HG03064 (cell line): ENCODE measurements around the gene IL17B.
"Not testable (repeated sequence)": the region's sequence is repeated elsewhere in the genome, so short reads cannot be mapped to it uniquely, and the experiment has no call there.

ENCODE experiments used
- ATAC-seq: cut with Tn5 transposase; IDR thresholded peaks from one replicate; pipeline ENCODE4 v1.9.1; 2021; ENCODE audit warnings: low read depth; ENCODE audit not compliant: unreplicated experiment

Gene IL17B

DNA sequence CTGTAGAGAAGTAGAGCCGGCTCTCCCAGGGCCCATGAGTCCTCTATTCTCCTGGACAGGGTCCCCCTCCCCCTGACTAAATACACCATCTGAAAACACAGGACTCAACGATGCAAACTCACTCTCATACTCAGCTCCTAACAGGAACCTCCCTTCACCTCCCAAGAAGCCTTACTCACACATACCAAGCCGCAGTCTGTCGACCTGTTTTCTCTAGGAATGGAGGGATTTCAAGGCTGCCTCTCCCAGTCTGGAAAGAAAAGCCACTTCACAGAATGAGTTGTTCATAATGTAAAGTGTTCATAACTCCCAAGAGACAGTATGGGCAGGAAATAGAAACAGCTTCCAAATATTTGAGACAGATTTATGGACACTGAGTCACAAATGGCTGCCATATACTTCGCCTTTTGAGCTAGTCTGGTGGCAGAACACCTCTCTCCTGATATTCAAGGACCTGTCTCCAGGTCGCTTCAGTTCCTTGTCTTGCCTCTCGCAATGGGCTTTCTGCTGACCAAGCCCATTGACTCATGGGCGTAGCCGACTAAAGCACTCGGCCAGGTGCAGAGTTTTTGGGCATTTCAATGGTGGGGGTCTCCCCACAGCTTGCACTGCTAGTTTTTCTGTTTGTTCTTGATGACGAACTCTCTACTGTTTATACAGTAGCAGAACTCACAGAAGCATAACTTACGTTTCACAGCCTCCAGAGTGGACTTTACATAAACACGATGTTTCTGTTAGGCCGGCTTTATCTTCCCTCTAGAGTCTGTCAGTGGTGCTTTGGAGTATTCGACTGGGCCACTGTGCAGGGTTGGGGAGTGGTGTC lies 25.0 kb upstream of the IL17B start:
- no peak for ATAC-seq

DNA sequence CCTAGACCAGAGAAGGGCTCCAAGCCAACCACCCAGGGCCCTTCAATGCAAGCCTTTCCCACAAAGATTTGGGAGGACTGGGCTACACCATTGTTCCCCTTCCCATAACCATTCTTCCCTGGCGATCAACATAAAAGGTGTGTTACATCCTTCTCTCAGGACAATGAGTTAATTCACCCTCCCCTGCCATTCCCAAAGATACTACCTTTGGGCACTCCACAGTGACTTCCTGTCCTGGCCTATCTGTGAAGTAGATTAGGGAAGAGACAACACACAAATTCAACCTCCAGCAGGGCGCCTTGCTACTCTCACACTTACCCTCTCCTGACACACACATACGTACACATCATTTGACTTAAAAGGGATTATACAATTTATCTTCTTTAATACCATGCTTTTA lies 23.2 kb upstream of the IL17B start:
- ATAC-seq: no peak

DNA sequence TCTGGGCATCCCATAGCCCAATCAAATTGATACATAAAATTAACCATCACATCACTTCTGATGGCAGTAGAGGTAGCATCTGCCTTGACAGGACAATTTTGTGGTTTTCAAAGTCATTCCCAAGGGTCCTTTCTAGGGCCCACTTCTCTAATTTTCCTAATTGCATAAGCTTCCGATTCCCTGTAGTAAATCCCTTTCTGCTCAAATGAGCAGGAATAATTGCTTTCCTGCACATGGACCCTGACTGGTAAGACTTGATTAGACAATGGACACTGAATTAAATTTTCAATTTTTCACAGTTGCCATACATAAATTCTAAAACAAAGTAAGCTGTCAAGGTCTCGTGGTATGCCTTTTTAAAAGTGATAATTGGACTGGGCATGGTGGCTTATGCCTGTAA lies 22.0 kb upstream of the IL17B start:
- no peak for ATAC-seq

DNA sequence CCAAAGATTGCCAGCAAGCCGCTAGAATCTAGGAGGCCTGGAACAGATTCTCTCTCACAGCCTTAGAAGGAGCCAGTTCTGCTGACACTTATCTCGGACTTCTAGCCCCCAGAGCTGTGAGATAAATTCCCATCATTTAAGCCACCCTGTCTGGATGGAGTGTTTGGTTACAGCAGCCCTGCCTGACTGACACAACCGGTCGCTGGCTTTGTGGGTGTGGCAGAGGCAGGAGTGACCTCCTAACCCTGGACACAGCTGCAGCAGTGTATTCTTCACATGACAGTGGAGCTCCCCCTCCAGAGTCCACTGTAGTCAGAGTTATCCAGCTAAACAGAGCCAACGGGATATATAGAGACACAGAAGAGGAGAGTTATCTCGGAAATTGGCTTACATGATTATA lies 21.2 kb upstream of the IL17B start:
- no peak for ATAC-seq

DNA sequence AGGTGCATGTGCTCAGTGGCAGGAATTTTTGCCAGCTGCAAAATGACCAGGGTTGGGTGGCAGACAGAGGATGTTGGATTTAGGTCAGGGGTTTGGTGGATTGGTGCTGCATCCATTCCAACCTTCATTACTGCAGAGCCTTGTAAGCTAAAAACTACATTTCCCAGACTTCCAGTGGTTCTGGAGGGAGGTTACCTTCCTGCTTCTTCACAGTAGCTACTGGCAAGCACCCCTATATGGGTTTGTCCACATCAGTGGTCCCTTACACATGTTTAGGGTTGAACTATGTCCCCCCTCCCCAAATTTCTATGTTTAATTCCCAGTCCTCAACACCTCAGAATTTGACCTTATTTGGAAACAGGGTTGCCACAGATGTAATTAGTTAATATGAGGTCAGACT lies 20.7 kb upstream of the IL17B start:
- no peak for ATAC-seq

DNA sequence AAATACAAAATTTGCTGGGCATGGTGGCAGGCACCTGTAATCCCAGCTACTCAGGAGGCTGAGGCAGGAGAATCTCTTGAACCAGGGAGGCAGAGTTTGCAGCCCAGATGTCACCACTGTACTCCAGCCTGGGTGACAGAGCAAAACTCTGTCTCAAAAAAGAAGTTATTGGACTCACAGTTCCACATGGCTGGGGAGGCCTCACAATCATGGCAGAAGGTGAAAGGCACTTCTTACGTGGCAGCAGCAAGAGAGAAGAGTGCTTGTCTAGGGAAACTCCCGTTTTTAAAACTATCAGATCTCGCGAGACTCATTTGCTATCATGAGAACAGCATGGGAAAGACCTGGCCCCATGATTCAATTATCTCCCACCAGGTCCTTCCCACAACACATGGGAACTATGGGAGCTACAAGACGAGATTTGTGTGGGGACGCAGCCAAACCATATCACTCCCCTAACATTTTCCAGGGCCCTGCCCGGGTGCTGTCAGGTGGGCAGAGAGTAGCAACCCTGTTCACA lies 19.7 kb upstream of the IL17B start:
- not testable (repeated sequence) for ATAC-seq

DNA sequence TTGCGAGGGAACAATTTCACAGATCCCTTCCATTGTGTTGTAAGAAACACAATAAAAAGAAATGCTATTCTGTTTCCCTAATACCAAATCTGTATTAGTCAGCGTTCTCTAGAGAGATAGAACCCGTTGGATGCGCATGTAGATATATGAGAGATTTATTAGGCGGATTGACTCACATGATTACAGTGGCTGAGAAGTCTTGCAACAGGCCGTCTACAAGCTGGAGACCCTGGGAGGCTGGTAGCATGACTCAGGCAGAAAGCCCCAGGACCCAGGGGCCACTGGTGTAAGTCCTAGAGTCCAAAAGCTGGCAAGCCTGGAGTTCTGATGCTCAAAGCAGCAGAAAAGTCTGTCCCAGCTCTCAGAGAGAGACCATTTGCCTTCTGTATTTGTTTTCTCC lies 18.4 kb upstream of the IL17B start:
- no peak for ATAC-seq

DNA sequence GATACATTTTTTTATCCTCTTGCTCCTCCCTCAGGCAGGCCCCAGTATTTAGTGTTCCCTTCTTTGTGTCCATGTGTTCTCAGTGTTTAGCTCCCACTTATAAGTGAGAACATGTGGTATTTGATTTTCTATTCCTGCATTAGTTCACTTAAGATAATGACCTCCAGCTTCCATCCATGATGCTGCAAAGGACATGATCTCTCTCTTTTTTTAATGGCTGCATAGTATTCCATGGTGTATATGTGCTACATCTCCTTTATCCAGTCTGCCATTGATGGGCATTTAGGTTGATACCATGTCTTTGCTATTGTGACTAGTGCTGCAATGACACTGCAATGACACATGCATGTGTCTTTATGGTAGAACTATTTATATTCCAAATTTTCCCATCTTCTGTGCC lies 15.9 kb upstream of the IL17B start:
- ATAC-seq: not testable (repeated sequence)

DNA sequence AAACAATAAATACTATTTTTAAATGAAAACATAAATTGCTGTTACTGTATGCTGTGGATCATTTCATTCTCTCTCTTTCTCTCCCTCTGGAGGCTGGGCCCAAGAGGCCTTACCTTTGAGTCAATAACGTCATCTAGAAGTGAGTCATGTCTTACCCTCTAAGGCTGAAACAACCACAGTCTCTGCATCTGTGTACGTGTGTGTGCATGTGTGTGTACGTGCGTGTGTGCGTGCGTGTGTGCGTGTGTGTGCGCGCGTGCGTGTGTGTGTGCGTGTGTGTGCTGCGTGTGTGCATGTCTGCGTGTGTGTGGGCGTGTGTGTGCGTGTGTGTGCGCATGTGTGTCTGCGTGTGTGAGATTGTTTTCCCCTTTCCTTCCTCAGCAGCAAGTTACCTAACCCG lies 13.6 kb upstream of the IL17B start:
- no peak for ATAC-seq

DNA sequence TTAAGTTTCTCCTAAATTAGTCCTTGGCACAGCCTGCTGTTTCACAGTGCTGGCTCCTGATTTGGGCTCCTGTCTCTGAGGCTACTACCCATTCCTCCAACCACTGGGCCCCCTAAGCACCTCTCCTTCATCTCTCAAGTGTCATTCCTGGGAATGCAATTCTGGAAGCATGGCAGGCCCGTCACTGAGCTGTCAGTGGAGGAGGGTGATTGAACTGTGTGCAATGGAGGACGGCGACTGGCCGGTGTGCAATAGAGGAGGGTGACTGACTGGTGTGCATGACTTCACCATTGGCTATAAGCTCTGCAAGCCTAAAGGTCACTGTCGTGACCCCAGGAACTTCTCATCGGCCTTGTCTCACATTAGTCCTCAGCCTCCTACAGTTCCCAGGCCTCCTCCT lies 12.4 kb upstream of the IL17B start:
- no peak for ATAC-seq

DNA sequence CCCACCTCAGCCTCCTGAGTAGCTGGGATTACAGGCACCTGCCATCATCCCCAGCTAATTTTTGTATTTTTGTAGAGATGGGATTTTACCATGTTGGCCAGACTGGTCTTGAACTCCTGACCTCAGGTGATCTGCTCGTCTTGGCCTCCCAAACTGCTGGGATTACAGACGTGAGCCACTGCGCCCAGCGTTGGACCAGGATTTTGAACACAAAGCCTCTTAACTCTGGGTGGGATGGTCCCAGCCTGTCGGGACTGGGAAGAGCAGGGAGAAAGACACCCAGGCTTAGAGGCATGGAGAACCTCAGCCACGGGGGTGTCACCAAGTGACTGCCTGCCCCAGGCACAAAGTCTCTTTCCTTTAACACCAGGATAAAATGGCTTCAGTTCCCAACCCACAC lies 12.0 kb upstream of the IL17B start:
- not testable (repeated sequence) for ATAC-seq

DNA sequence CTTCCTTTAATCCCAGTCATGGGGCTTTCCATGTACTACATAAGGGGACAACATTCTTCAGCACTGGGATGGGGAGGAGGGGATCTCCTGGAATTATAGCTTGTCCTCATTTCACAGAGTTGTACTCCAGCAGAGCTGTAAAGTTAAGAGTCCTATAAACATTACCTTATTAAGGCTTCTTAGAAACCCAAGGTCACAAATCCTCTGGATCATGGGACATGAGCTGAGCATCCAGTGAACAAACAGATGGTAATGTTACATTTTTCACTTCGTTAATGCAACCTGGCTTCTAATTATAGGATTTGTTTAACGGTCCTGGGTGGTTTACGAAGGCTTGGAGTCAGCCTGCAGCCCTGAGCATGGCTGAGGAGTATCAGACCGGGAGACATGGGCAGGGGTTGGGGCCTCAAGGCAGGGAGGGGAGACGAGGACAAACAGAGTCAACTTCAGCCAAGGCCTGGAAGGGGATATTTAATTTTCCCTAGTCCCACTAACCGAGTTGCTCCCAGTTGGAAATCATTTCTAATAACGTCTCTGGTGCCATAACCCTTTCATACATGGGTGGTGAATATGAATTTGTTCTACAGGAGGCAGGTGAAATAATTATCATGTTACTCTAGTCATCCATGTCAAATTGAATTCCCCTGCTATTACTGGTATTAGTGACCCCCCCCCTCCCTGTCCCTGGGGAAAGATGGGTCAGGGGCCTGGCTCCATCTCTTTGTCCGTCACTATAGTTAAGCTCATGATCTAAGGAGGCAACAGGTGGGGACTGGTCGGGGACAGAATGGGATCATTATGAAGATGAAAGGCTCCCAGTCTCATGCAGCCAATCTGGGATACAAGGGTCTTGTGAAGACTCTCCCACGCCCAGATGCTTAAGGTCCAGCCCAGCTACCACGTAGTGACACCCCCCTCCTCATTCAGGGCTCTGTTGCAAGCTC lies 10.7 kb upstream of the IL17B start:
- ATAC-seq: no peak

DNA sequence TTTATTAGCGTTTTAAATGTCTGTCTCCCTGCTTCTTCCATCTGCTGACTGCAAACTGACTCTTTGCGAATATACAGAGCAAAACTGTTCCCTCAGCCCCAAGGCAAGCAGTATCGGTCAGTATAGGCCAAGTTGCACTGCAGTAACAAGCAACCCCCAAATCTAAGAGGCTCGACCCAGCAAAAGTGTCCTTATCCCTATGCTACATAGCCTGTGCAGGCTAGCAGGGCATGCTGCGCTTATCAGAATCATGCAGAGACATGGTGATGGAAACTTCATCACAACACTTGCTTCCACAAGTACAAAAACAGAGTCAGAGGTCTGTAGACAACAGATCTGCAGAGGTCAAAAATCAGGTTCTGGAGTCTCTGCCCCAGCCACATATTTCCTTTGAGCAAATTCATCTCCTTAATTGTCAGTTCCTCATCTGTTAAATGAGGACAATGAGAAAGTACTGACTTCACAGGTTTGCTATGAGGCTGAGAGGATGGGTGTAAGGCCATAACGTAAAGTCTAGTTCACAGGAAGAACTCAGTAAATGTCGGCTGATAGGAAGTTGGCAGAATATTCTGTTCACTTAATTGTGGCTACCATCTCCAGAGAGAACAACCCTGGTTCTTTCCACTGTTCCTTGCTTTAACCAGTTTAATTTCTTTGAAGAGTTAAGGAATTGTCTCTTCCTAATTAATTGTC lies 9.6 kb upstream of the IL17B start:
- no peak for ATAC-seq

DNA sequence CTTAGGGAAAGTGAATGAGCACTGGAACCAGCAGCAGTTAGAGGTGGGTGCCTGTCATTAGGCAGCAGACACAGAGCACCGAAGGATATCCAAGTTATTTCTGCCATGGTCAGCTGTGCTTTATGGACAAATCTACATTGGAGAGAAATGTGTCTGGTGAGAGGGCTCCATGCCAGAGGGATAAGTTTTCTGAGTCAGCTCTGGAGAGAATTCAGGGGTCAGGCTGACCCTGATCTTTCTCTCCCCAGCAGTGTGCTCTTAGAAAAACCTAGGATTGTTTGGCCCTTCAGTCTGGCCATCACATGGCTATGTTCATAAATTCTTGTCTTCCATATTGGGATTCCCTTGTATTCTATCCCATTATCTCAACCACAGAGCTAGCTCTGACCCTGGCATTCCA lies 8.9 kb upstream of the IL17B start:
- no peak for ATAC-seq

DNA sequence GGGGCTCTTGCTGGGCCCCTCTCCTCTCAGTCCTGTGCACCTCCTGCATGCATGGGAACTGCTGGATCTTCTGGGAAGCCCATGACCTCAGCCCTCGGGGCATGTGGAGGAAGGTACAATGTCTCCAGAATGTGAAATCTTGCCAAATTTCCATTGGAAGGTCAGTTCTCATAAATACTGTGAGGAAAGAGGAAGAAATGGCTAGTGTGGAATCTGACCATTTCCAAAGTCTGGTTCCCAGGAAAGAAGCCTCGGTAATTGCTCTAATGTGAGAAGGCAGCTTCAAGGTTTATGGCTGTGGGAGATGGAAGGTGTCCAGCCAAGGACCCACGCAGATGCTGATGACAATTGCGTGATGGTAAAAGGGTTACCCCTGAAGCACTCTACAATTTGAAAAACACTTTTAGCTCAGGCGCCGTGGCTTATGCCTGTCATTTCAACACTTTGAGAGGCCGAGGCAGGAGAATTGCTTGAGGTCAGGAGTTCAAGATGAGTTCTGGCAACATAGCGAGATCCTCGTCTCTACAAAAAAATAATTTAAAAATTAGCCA lies 8.1 kb upstream of the IL17B start:
- ATAC-seq: no peak

DNA sequence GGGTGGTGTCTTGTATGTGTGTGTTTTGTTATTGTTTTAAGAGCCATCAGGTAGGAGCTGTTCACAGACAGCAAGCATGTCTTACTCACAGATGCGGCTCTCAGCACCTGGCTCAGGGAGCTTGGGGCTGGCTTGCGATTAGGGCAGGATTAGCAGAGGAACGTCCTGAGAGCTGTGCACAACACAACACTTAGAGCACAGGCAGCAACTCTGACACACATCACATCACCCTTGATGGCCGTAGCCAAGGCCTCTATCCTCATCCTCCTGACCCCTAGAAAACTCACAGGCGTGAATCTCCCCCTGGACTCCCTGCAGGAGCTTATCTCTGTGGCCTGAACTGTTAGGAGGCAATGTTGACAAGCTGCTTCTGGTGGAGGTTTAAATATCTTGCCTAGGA lies 7.1 kb upstream of the IL17B start:
- no peak for ATAC-seq

DNA sequence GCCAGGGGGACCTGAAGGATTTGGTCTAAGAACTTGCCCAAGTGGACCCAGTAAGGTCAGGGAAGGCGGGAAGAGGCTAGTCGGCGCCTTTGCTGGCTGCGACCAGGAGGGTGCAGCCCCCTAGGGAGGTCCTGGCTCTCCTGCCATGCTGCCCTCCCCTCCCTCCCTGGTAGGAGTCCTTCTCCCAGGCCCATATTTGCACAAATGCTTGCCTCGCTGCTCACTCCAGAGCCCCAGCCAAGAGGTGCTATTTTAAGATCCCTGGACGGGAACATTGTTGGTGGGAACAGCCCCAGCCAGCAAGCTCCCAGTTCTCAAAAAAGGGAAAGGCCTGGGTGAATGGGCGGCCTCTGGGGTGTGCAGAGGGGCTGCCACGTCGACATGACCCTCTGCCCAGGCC lies 4.3 kb upstream of the IL17B start:
- no peak for ATAC-seq

DNA sequence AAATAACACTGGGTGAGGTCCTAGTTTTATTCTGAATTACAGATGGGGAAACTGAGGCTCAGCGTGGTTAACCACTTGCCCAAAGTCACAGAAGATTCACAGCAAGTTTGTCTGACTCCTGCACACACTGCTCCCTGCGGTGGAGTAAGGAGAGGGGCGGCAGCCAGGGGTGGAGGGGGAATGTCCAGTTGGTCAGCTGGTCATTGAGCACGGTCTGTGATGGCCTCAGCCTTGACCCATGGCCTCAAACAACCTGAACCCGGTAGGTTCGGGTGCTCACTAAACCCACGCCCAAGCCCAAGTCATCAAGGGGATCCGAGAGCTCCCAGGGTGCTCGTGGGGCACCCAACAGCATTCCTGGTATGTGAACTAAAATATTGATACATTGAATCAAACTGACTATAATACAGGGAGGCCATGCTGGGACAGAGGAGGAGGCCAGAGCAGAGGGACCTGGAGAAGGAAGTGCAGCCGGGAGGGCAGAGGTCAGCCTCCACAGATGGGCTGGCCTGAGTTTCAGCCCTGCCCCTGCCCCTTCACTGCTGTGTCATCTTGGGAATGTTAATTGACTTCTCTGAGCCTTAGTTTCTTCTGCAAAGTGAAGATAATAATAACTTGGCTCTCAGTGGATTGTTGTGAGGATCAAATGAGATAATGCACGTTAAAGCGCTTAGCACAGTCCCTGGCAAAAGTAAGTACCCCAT lies 3.6 kb upstream of the IL17B start:
- no peak for ATAC-seq

DNA sequence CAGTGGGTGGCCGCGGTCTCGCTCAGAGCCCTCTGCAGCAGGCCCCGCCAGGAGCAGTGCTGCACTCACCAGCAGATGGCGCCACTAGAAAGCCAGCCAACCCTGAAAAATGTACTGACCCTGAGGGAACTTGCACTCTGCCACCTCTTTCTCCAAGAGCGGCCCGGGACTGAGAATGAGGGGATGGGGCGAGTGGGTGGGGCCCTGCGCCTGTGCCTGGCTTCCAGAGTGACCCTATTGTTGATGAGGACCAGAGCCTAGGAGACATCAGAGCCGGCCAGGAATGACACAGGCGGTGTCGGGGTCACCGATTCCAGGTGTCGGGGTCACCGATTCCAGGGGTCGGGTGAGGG lies 2.9 kb upstream of the IL17B start:
- no peak for ATAC-seq
